T-cell (primary cell): Measurements from ENCODE around the gene COL4A1. TPM values are rescaled to one million over a fixed set of nuclear protein-coding genes. Genes with fewer than 3 reads are reported as not detected.

Experiments
- ATAC-seq, 4 experiments: fragments of 200-7000 bp in 3 of 4; fragments of 150-1000 bp in 1 of 4; cut with Tn5 transposase; replicated peaks in 1 of 4; 1 replicate in 3 of 4; 2 replicates in 1 of 4; pipeline ENCODE4 v1.10.0; 2021; ENCODE audit warnings: moderate library complexity in 3 of 4, mild to moderate bottlenecking in 2 of 4, moderate number of reproducible peaks in 1 of 4
- CTCF ChIA-PET, 2 donors: fragments of 300-600 bp; sonication (Branson Sonifier 250); formaldehyde crosslinking; loops; one replicate each; lab custom pipeline; 2022; ENCODE audit warnings: antibody characterized with exemption in 2 of 2; lab: Charles Lee
- POLR2A ChIA-PET, 2 donors: fragments of 300-600 bp; sonication (Branson Sonifier 250); formaldehyde crosslinking; loops; one replicate each; lab custom pipeline; 2022; ENCODE audit warnings: antibody characterized with exemption in 2 of 2; lab: Charles Lee
- DNase-seq, 35 experiments: peaks; one replicate each; pipeline versions ENCODE4 v3.0.0 to v3.0.0-alpha.2; 2013 to 2023
- H3K27ac ChIP-seq: one replicate; pipeline ENCODE4 v1.5.1; 2013; ENCODE audit warnings: low read length
- H3K27me3 ChIP-seq, 2 experiments: replicated peaks in 1 of 2; 1 replicate in 1 of 2; 2 replicates in 1 of 2; pipeline versions ENCODE4 v1.6.1 to v1.7.0; 2013; ENCODE audit warnings: low read length in 1 of 2, mixed read lengths in 1 of 2; ENCODE audit not compliant: control insufficient read depth in 2 of 2, insufficient read depth in 2 of 2; ENCODE audit errors: extremely low read depth in 1 of 2
- H3K36me3 ChIP-seq, 2 donors: 1 replicate in 1 of 2; 2 replicates in 1 of 2; pipeline versions ENCODE4 v1.6.1 to v1.7.0; 2013; ENCODE audit warnings: low read length in 1 of 2; ENCODE audit not compliant: control insufficient read depth in 2 of 2, insufficient read depth in 1 of 2; ENCODE audit errors: extremely low read depth in 1 of 2
- H3K4me1 ChIP-seq, 2 experiments: 1 replicate in 1 of 2; 2 replicates in 1 of 2; pipeline versions ENCODE4 v1.6.1 to v1.7.0; 2013; ENCODE audit warnings: low read length in 2 of 2, mixed read lengths in 1 of 2; ENCODE audit not compliant: insufficient read depth in 2 of 2, control insufficient read depth in 1 of 2; ENCODE audit errors: extremely low read depth in 1 of 2
- H3K4me3 ChIP-seq, 2 donors: 1 replicate in 1 of 2; 2 replicates in 1 of 2; pipeline versions ENCODE4 v1.5.1 to v1.7.0; 2013; ENCODE audit warnings: mild to moderate bottlenecking in 2 of 2, low read length in 1 of 2, moderate library complexity in 1 of 2; ENCODE audit not compliant: control insufficient read depth in 1 of 2; ENCODE audit errors: extremely low read depth in 1 of 2
- H3K9me3 ChIP-seq: 2 replicates; pipeline ENCODE4 v1.7.0; 2013
- H3K27ac Mint-ChIP-seq, 2 donors: one replicate each; pipeline ENCODE4 v1.8.0; 2020 to 2021; ENCODE audit warnings: mild to moderate bottlenecking in 2 of 2, mixed read lengths in 2 of 2
- H3K27me3 Mint-ChIP-seq, 2 donors: one replicate each; pipeline ENCODE4 v1.8.0; 2021 to 2022; ENCODE audit warnings: mixed read lengths in 2 of 2
- H3K36me3 Mint-ChIP-seq: one replicate; pipeline ENCODE4 v1.8.0; 2021; ENCODE audit warnings: mixed read lengths
- H3K4me1 Mint-ChIP-seq, 3 donors: one replicate each; pipeline ENCODE4 v1.8.0; 2020 to 2022; ENCODE audit warnings: mixed read lengths in 3 of 3, mild to moderate bottlenecking in 1 of 3
- H3K4me3 Mint-ChIP-seq, 3 donors: one replicate each; pipeline ENCODE4 v1.8.0; 2020 to 2022; ENCODE audit warnings: mild to moderate bottlenecking in 3 of 3, mixed read lengths in 3 of 3, moderate library complexity in 3 of 3
- H3K9me3 Mint-ChIP-seq, 3 donors: one replicate each; pipeline ENCODE4 v1.8.0; 2020 to 2022; ENCODE audit warnings: mixed read lengths in 3 of 3
- WGBS: methylation state at CpG from one replicate; pipeline ENCODE4 v1.1.5; 2013; ENCODE audit warnings: missing lambda C conversion rate; ENCODE audit not compliant: insufficient coverage; 5-methylcytosine and 5-hydroxymethylcytosine counted together
- total RNA-seq, 35 experiments: library from RNA in 6 of 35; stranded (reverse) in 6 of 35; fragments of 120-200 nt in 1 of 35; gene quantifications; one replicate each; pipeline versions ENCODE4 v1.2.1 to v1.2.4 and lab custom pipeline; 2013 to 2026

Gene COL4A1
- total RNA-seq, 5 donors from 2014 or later (not counting 1 experiment from before 2014, with no cell fraction given): 0.49 to 1.3 (median 0.85) TPM; not detected in 2

DNA sequence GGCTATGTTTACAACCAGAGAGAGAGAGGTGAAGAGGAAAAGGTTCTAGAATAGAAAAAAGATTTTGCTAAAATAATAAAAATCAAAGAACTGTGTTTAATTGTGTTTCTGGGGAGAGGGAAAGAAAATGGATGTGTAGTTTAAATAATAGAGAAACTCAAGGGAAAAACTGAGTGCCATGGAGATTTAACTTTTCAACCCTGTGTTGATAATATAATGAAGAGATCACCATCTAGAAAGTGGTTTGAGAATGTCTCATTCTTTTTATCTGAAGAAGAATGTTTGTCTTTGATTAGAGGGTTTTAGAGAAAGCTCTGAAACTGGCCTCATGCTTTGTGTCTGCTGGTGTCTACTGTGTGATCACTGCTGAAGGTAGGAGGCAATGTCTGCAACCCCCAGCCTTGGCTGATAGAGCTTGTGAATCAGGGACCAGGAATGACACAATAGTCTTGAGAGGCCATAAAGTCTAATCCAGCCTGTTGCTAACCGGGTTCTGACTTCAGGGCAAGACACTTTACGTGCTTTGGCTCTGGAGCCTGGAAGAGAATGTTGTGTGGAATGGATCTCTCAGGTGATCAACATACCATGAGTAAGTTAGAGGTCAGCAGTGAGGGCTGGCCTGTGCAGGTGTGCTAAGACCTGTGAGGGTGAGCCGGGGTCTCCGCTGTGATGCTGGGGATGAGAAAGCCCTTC, 5.5 kb upstream of the COL4A1 start:
- no peak overlapping the region for H3K4me3 Mint-ChIP-seq
- H3K27me3 Mint-ChIP-seq: peaks cover 49 to 66% of the 10 kb centered on the region in 2 donors
- DNase-seq (no peak), ATAC-seq (no peak)
- ChIA-PET POLR2A (no interaction called here), CTCF (no interaction called here)
- peaks cover 18 to 56% of the 10 kb centered on the region in 2 experiments for H3K27me3 ChIP-seq
- H3K27ac Mint-ChIP-seq: no peak overlapping the region
- no peaks in the 10 kb centered on the region for H3K36me3 Mint-ChIP-seq
- peaks cover 0 to 12% (median 6%) of the 10 kb centered on the region in 3 donors for H3K4me1 Mint-ChIP-seq
- H3K9me3 ChIP-seq: no peaks in the 10 kb centered on the region
- no peak overlapping the region for H3K27ac ChIP-seq
- H3K4me1 ChIP-seq: no peaks in the 10 kb centered on the region
- peaks cover 0 to 5% (median 0%) of the 10 kb centered on the region in 3 donors for H3K9me3 Mint-ChIP-seq
- H3K4me3 ChIP-seq: no peak overlapping the region
- 40% methylated on average over 1 of the region's 4 CpGs for WGBS
- H3K36me3 ChIP-seq: no peaks in the 10 kb centered on the region

DNA sequence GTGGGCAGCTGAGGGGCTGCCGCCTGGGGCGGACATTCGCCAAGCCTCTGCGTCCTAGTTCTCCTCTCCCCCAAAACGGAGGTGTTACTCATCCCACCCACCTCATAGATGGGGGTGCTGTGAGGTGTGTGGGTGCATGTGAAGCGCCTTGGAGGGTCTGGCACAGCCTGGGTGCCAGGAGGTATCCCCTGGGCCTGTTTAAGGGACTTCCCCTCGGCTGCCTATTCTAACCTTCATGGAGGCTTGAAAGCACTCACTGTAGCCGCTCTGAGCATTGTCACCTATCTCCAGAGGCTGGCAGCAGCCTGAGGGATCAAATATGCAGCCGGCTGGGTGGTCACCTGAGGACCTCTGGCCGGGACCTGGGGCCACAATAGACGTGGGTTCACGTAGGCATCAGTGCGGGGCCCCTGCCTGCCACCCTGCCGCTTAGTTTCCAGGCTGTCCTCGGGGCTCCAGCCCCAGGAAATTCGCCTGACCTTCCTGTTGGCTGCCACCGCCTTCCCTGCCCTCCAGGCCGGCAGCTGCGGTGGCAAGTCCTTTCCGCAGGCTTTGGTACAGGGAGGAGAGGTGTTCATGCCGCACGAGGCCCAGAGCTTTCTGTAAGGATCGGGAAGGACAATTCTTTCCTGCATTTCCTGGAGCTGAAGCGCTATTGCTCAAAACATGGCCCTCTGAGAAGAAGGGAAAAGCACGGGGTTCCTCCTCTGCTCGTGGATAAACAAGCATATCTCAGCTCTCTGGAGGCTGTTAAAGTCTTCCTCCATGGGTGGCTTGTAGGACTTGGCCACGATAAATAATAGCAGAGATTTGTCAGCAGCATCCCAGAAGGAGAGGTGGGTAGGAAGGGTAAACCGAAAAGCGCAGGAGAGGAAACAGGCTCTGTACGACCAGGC, 4.7 kb upstream of the COL4A1 start:
- no peaks in the 10 kb centered on the region for H3K36me3 Mint-ChIP-seq
- ChIA-PET POLR2A (no interaction called here), CTCF (no interaction called here)
- H3K4me3 ChIP-seq: no peak overlapping the region
- H3K27ac Mint-ChIP-seq: no peak overlapping the region
- no peaks in the 10 kb centered on the region for H3K36me3 ChIP-seq
- H3K9me3 ChIP-seq: no peaks in the 10 kb centered on the region
- no peaks in the 10 kb centered on the region for H3K4me1 ChIP-seq
- peaks cover 0 to 12% (median 6%) of the 10 kb centered on the region in 3 donors for H3K4me1 Mint-ChIP-seq
- no peak overlapping the region for H3K4me3 Mint-ChIP-seq
- peaks cover 18 to 52% of the 10 kb centered on the region in 2 experiments for H3K27me3 ChIP-seq
- peaks cover 49 to 66% of the 10 kb centered on the region in 2 donors for H3K27me3 Mint-ChIP-seq
- WGBS: 28% methylated on average over 21 of the region's 30 CpGs
- no peak for ATAC-seq
- DNase-seq: no peak
- H3K9me3 Mint-ChIP-seq: no peaks in the 10 kb centered on the region
- no peak overlapping the region for H3K27ac ChIP-seq

DNA sequence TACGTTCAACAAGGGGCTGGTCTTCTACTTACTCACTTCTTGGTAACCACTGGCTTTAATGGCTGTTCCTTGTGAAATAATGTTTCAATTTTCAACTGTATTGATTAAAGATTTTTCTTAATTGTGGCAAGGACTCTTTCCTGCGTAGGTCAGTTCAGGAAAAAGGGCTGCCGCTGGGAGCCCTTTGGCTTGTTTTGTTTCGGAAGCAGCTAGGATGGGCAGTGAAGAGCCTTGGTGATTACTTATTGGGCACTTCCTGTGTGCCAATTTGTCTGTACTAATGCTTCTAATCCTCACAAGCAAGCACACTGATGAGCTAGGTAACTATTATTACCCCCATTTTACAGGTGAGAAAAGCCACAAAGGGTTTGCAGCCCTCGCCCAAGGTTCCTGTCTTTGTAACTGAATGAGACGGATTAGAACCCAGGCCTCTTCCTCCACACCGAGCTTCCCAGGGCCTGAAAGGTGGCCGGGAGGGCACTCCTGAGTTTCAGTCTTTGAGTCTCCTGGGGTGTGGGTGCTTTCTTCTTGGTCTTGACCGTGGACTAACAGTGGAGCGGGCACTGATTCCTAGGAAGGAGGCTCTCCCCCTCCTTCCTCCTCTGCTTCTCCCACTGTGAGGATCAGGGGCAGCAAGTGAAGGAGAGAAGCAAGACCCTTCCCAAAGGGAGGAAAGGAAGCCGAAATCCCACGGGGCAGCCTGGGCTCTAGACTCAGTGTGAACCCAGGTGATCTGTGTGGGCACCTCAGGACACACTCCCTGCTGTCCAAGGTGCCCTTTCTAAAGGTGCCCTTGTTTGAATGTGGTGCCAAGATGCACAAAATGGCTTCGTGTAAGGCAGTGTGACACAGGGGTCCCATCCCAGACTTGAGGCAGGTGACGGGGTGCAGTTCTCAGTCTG, 3.8 kb upstream of the COL4A1 start:
- ChIA-PET CTCF (no interaction called here), POLR2A (interaction anchor here in 1 of 2 donors (0.5 kb wide), 1 partner anchor 46 kb away, joined by 4 read pairs; no protein-coding TSS in a partner anchor)
- H3K4me1 ChIP-seq: no peaks in the 10 kb centered on the region
- H3K9me3 Mint-ChIP-seq: no peaks in the 10 kb centered on the region
- H3K4me3 Mint-ChIP-seq: no peak overlapping the region
- 37% methylated on average over 4 of the region's 14 CpGs for WGBS
- DNase-seq (no peak), ATAC-seq (no peak)
- H3K9me3 ChIP-seq: no peaks in the 10 kb centered on the region
- no peak overlapping the region for H3K27ac ChIP-seq
- H3K36me3 Mint-ChIP-seq: no peaks in the 10 kb centered on the region
- no peak overlapping the region for H3K27ac Mint-ChIP-seq
- H3K4me1 Mint-ChIP-seq: peaks cover 1 to 12% (median 6%) of the 10 kb centered on the region in 3 donors
- H3K27me3 Mint-ChIP-seq: peaks cover 51 to 65% of the 10 kb centered on the region in 2 donors
- H3K4me3 ChIP-seq: no peak overlapping the region
- no peaks in the 10 kb centered on the region for H3K36me3 ChIP-seq
- peaks cover 18 to 61% of the 10 kb centered on the region in 2 experiments for H3K27me3 ChIP-seq

DNA sequence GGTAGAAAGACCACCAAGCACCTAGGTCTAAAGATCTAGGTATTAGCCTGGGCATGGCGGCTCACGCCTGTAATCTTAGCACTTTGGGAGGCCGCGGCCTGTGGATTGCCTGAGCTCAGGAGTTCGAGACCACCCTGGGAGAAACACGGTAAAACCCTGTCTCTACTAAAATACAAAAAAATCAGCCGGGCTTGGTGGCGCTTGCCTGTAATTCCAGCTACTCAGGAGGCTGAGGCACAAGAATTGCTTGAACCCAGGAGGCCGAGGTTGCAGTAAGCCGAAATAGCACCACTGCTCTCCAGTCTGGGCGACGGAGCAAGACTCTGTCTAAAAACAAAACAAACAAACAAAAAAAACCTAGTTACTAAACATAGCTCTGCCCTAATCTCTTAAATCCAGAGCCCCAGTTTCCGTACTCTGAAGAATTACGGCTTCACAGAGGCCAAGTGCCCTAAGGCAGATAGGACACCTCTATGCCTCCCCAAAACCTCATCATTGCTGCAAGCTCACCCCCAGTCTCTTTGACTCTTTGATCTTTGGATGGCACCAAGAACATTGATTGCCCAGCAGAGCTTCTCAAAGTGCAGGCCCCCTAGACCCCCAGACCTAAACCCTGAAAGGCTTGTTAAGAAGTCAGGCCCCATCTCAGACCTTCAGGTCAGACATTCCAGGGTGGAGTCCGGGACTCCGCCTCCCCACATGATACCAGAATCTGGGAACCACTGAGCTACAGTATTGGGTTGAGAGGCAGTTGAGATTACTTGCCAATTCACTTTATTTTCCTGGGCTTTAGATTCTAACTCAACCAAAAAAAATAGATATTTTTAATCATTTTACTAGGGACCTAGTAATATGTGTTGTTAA, 2.9 kb upstream of the COL4A1 start:
- ChIA-PET CTCF (no interaction called here), POLR2A (no interaction called here)
- no peak overlapping the region for H3K4me3 Mint-ChIP-seq
- H3K4me1 ChIP-seq: no peaks in the 10 kb centered on the region
- ATAC-seq: no peak
- 79% methylated on average over 14 of the region's 16 CpGs for WGBS
- no peak overlapping the region for H3K4me3 ChIP-seq
- no peak overlapping the region for H3K27ac Mint-ChIP-seq
- no peak overlapping the region for H3K27ac ChIP-seq
- no peak for DNase-seq
- peaks cover 18 to 59% of the 10 kb centered on the region in 2 experiments for H3K27me3 ChIP-seq
- H3K36me3 Mint-ChIP-seq: no peaks in the 10 kb centered on the region
- H3K9me3 ChIP-seq: no peaks in the 10 kb centered on the region
- H3K4me1 Mint-ChIP-seq: peaks cover 5 to 14% (median 6%) of the 10 kb centered on the region in 3 donors
- peaks cover 54 to 65% of the 10 kb centered on the region in 2 donors for H3K27me3 Mint-ChIP-seq
- H3K9me3 Mint-ChIP-seq: no peaks in the 10 kb centered on the region
- H3K36me3 ChIP-seq: no peaks in the 10 kb centered on the region

DNA sequence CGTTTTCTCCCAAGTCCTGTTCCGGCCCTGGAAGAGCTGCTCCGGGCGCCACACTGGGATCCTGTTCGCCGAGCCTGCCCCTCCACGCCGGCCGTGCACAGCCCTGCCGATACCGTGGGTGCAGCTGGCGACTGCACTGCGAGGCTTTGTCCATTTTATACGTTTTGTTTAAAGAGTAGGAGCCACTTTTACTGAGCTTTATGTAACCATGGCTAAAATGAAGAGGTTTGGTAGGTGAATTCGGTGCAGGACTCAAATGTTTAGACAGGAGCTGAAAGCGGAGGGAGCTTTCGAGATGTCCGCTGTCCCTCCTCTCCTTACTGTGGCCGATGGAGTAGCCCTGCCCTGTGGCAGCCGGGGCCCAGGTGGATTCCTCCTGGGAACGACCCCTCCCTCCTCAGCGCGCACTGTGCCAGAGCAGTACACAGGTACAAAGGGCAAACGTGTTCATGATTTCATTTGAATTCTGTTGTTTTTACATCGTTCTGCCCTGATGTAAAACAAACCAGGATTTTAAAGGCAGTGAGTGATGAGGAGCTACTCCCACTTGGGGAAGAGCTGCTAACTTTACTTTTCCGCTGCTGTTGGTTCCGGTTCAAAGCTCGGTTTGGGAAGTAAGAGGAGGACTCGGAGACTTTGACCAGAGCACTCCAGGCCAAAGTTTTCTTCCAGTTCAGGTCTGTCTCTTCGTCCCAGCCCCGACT, 1.9 kb upstream of the COL4A1 start:
- Mint-ChIP-seq H3K27me3 (peaks cover 63 to 68% of the 10 kb centered on the region in 2 donors), H3K4me3 (peak overlapping the region in 1 of 3 donors; percentile 12), H3K36me3 (no peaks in the 10 kb centered on the region), H3K9me3 (no peaks in the 10 kb centered on the region), H3K27ac (no peak overlapping the region), H3K4me1 (peaks cover 5 to 14% (median 6%) of the 10 kb centered on the region in 3 donors)
- H3K27me3 ChIP-seq: peaks cover 23 to 53% of the 10 kb centered on the region in 2 experiments
- DNase-seq (no peak), ATAC-seq (no peak)
- ChIA-PET POLR2A (no interaction called here), CTCF (no interaction called here)
- H3K27ac ChIP-seq: no peak overlapping the region
- 11% methylated on average over 24 of the region's 31 CpGs for WGBS
- H3K36me3 ChIP-seq: no peaks in the 10 kb centered on the region
- H3K9me3 ChIP-seq: no peaks in the 10 kb centered on the region
- no peak overlapping the region for H3K4me3 ChIP-seq
- no peaks in the 10 kb centered on the region for H3K4me1 ChIP-seq
